OCI-LY3 (cell line): Measurements from ENCODE around the gene HELZ.

Source experiments
- EZH2phosphoT487 ChIP-seq: fragments of 200-600 bp; shearing (Covaris generic); IDR thresholded peaks from 2 replicates; pipeline ENCODE4 v1.6.1; 2018; ENCODE audit warnings: antibody characterized with exemption, mixed run types, low read depth
- TF ChIP-seq, protein P1 (sequence below): fragments of 200-600, 300-600 bp; sonication (generic); IDR thresholded peaks from 2 replicates; pipeline ENCODE4 v1.5.1; 2014; ENCODE audit warnings: antibody characterized with exemption, low read length, low read depth

- TF ChIP-seq EZH2phosphoT487 = no peak
- TF ChIP-seq, protein P1, sequence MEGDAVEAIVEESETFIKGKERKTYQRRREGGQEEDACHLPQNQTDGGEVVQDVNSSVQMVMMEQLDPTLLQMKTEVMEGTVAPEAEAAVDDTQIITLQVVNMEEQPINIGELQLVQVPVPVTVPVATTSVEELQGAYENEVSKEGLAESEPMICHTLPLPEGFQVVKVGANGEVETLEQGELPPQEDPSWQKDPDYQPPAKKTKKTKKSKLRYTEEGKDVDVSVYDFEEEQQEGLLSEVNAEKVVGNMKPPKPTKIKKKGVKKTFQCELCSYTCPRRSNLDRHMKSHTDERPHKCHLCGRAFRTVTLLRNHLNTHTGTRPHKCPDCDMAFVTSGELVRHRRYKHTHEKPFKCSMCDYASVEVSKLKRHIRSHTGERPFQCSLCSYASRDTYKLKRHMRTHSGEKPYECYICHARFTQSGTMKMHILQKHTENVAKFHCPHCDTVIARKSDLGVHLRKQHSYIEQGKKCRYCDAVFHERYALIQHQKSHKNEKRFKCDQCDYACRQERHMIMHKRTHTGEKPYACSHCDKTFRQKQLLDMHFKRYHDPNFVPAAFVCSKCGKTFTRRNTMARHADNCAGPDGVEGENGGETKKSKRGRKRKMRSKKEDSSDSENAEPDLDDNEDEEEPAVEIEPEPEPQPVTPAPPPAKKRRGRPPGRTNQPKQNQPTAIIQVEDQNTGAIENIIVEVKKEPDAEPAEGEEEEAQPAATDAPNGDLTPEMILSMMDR = no peak
Measured at GRCh38 chr17:67044940-67045339, 200.1 kb downstream of the HELZ start.
